HCT116 (cell line): ENCODE results near the gene SERPINB6.
"Not testable (repeated sequence)": the region's sequence is repeated elsewhere in the genome, so short reads cannot be mapped to it uniquely, and the experiment has no call there.

Source experiments
- CTCF ChIP-seq, 3 experiments: fragments of 200-600 bp in 1 of 3; sonication (generic) in 1 of 3; IDR thresholded peaks in 2 of 3; conservative IDR thresholded peaks in 1 of 3; 2 replicates each; pipeline ENCODE4 v1.5.1; 2012 to 2017; ENCODE audit warnings: low read depth in 2 of 3, low read length in 2 of 3, antibody characterized with exemption in 1 of 3, borderline replicate concordance in 1 of 3, control low read depth in 1 of 3, mild to moderate bottlenecking in 1 of 3, mixed read lengths in 1 of 3, mixed run types in 1 of 3, moderate library complexity in 1 of 3; ENCODE audit not compliant: insufficient read depth in 1 of 3
- EZH2 ChIP-seq: fragments of 200-600 bp; sonication (generic); IDR thresholded peaks from 2 replicates; pipeline ENCODE4 v1.6.1; 2017; ENCODE audit warnings: antibody characterized with exemption, mixed run types
- YY1 ChIP-seq: IDR thresholded peaks from 2 replicates; pipeline ENCODE4 v1.6.1; 2011; ENCODE audit warnings: low read length, low read depth, moderate library complexity, mild to moderate bottlenecking; ENCODE audit not compliant: insufficient replicate concordance; ENCODE audit errors: extremely low read depth
- ZNF274 ChIP-seq: fragments of 200-500 bp; sonication (Bioruptor generic); IDR thresholded peaks from 2 replicates; pipeline ENCODE4 v1.6.1; 2014; ENCODE audit warnings: mild to moderate bottlenecking, low read depth, low read length, inconsistent platforms

- not testable (repeated sequence) for TF ChIP-seq CTCF (IDR thresholded peaks at IDR 0.05 in 2 of 3, conservative IDR thresholded peaks at IDR 0.05 in 1 of 3; ENCODE audit: borderline replicate concordance in 1 of 3, insufficient read depth in 1 of 3, low read depth in 2 of 3, low read length in 2 of 3); EZH2; ZNF274; YY1
Observed at GRCh38 chr6:3003226-3003625, 31.9 kb upstream of the SERPINB6 start.
